GM12878 (cell line): ENCODE measurements around the gene SHH. TPM values are rescaled to one million over a fixed set of nuclear protein-coding genes. Genes with fewer than 3 reads are reported as not detected.

Experiments used
- ATAC-seq: fragments of 200-7000 bp; cut with Tn5 transposase; 3 replicates; pipeline ENCODE4 v1.9.1; 2020; ENCODE audit warnings: mild to moderate bottlenecking, moderate library complexity
- BruUV-seq: library from RNA; stranded (reverse); fragments of 400-500 nt; replicated peaks from 2 replicates; lab custom pipeline; 2021; lab: Mats Ljungman, UMichigan
- CTCF ChIA-PET: fragments of 300-600 bp; sonication (Branson Sonifier 250); formaldehyde crosslinking; extraction: SDS; loops from one replicate; lab custom pipeline; 2021; ENCODE audit warnings: inconsistent platforms; lab: Yijun Ruan, JAX
- POLR2A ChIA-PET: fragments of 350-600 bp; formaldehyde crosslinking; extraction: SDS; loops from one replicate; lab custom pipeline; 2021; ENCODE audit warnings: inconsistent platforms; lab: Charles Lee
- RAD21 ChIA-PET: fragments of 300-600 bp; sonication (Branson Sonifier 250); formaldehyde crosslinking; loops from one replicate; lab custom pipeline; 2023; ENCODE audit warnings: antibody characterized with exemption; ENCODE audit not compliant: unreplicated experiment; lab: Charles Lee
- SMC1A ChIA-PET: fragments of 300-600 bp; sonication (Branson Sonifier 250); formaldehyde crosslinking; loops from one replicate; lab custom pipeline; 2023; ENCODE audit not compliant: unreplicated experiment, uncharacterized antibody; lab: Charles Lee
- DNase-seq: peaks from one replicate; pipeline ENCODE4 v3.0.0-alpha.2; 2011; ENCODE audit warnings: low read depth, low spot score
- FAIRE-seq: peaks from 3 replicates; lab custom pipeline; 2011; peaks lifted over from hg19 to GRCh38; lab: Jason Lieb, UNC
- H2AFZ ChIP-seq: 2 replicates; pipeline ENCODE4 v1.6.0; 2011; ENCODE audit warnings: low read depth, low read length, control low read depth; ENCODE audit not compliant: control insufficient read depth
- H3K27ac ChIP-seq: 2 replicates; pipeline ENCODE4 v1.5.1; 2011; ENCODE audit warnings: control low read depth; ENCODE audit not compliant: control insufficient read depth, insufficient read depth
- H3K27me3 ChIP-seq, 2 experiments: replicated peaks in 1 of 2; 2 replicates each; pipeline versions ENCODE4 v1.6.0 to v1.6.1; 2011; ENCODE audit warnings: low read length in 1 of 2; ENCODE audit not compliant: control insufficient read depth in 2 of 2, insufficient read depth in 2 of 2
- H3K36me3 ChIP-seq, 2 experiments: 2 replicates each; pipeline ENCODE4 v1.5.1; 2011; ENCODE audit warnings: low read length in 1 of 2; ENCODE audit not compliant: control insufficient read depth in 2 of 2, insufficient read depth in 2 of 2
- H3K4me1 ChIP-seq: 2 replicates; pipeline ENCODE4 v1.6.1; 2011; ENCODE audit warnings: mild to moderate bottlenecking, low read length, moderate library complexity, mixed read lengths; ENCODE audit not compliant: control insufficient read depth, insufficient read depth
- H3K4me2 ChIP-seq: 2 replicates; pipeline ENCODE4 v1.6.0; 2011; ENCODE audit warnings: control low read depth; ENCODE audit not compliant: control insufficient read depth, insufficient read depth
- H3K4me3 ChIP-seq: fragments of 200-600 bp; sonication (generic); 2 replicates; pipeline ENCODE4 v1.5.1; 2016
- H3K79me2 ChIP-seq: 2 replicates; pipeline ENCODE4 v1.6.0; 2011; ENCODE audit warnings: low read length; ENCODE audit not compliant: control insufficient read depth, insufficient read depth
- H3K9ac ChIP-seq: 2 replicates; pipeline ENCODE4 v1.8.0; 2011; ENCODE audit warnings: low read length, control low read depth, mixed read lengths; ENCODE audit not compliant: control insufficient read depth, insufficient read depth
- H3K9me3 ChIP-seq: replicated peaks from 3 replicates; pipeline ENCODE4 v1.5.1; 2011; ENCODE audit warnings: mild to moderate bottlenecking, low read length; ENCODE audit not compliant: control insufficient read depth, insufficient read depth
- H4K20me1 ChIP-seq: 2 replicates; pipeline ENCODE4 v1.6.0; 2011; ENCODE audit not compliant: control insufficient read depth, insufficient read depth
- BRCA1 ChIP-seq: IDR thresholded peaks from 2 replicates; pipeline ENCODE4 v1.6.1; 2011; ENCODE audit warnings: low read depth, low read length, improper control_type of control experiment
- CEBPB ChIP-seq, 2 experiments: fragments of 150-350 bp in 1 of 2; IDR thresholded peaks; 2 replicates each; pipeline ENCODE4 v1.6.1; 2012 to 2014; ENCODE audit warnings: low read depth in 2 of 2, low read length in 2 of 2, borderline replicate concordance in 1 of 2, inconsistent platforms in 1 of 2
- CHD1 ChIP-seq: IDR thresholded peaks from 2 replicates; pipeline ENCODE4 v1.6.1; 2012; ENCODE audit warnings: low read depth, low read length, improper control_type of control experiment
- CHD2 ChIP-seq: IDR thresholded peaks from 2 replicates; pipeline ENCODE4 v1.6.1; 2011; ENCODE audit warnings: low read depth, low read length, improper control_type of control experiment, borderline replicate concordance
- E4F1 ChIP-seq: fragments of 450-650 bp; IDR thresholded peaks from 2 replicates; pipeline ENCODE4 v1.6.1; 2018; ENCODE audit warnings: borderline replicate concordance, mild to moderate bottlenecking; ENCODE audit not compliant: partially characterized antibody
- GATAD2B ChIP-seq: fragments of 450-650 bp; conservative IDR thresholded peaks from 2 replicates; pipeline ENCODE4 v1.6.1; 2017; ENCODE audit warnings: low read depth, mild to moderate bottlenecking, moderate library complexity
- IRF5 ChIP-seq: fragments of 450-650 bp; IDR thresholded peaks from 2 replicates; pipeline ENCODE4 v1.6.1; 2017; ENCODE audit warnings: borderline replicate concordance
- KLF5 ChIP-seq: fragments of 450-650 bp; IDR thresholded peaks from 2 replicates; pipeline ENCODE4 v1.6.1; 2014; ENCODE audit warnings: mild to moderate bottlenecking; ENCODE audit not compliant: partially characterized antibody
- MXI1 ChIP-seq: fragments of 150-350 bp; IDR thresholded peaks from 2 replicates; pipeline ENCODE4 v1.6.1; 2011; ENCODE audit warnings: low read depth, mild to moderate bottlenecking, inconsistent platforms, low read length, improper control_type of control experiment
- NFIC ChIP-seq: IDR thresholded peaks from 2 replicates; pipeline ENCODE4 v1.6.1; 2012; ENCODE audit warnings: low read depth, mild to moderate bottlenecking, inconsistent platforms, low read length, moderate library complexity
- RCOR1 ChIP-seq: conservative IDR thresholded peaks from 2 replicates; pipeline ENCODE4 v1.6.1; 2012; ENCODE audit warnings: low read depth, low read length, improper control_type of control experiment
- SKIL ChIP-seq: fragments of 450-650 bp; IDR thresholded peaks from 2 replicates; pipeline ENCODE4 v1.6.1; 2017; ENCODE audit warnings: mild to moderate bottlenecking, low read depth, inconsistent platforms; ENCODE audit not compliant: poor library complexity, severe bottlenecking
- SMAD1 ChIP-seq: fragments of 450-650 bp; IDR thresholded peaks from 2 replicates; pipeline ENCODE4 v1.6.1; 2018; ENCODE audit warnings: mild to moderate bottlenecking, low read depth; ENCODE audit not compliant: partially characterized antibody
- STAT1 ChIP-seq: fragments of 450-650 bp; conservative IDR thresholded peaks from 2 replicates; pipeline ENCODE4 v1.6.1; 2014; ENCODE audit warnings: antibody characterized with exemption, mild to moderate bottlenecking
- SUPT20H ChIP-seq: IDR thresholded peaks from 2 replicates; pipeline ENCODE4 v1.6.1; 2011; ENCODE audit warnings: low read depth, mild to moderate bottlenecking, low read length, moderate library complexity, borderline replicate concordance; ENCODE audit not compliant: control insufficient read depth
- TARDBP ChIP-seq: IDR thresholded peaks from 2 replicates; pipeline ENCODE4 v1.6.1; 2016; ENCODE audit warnings: borderline replicate concordance
- TBL1XR1 ChIP-seq: IDR thresholded peaks from 2 replicates; pipeline ENCODE4 v1.6.1; 2012; ENCODE audit warnings: low read depth, low read length, improper control_type of control experiment
- ZZZ3 ChIP-seq: IDR thresholded peaks from 2 replicates; pipeline ENCODE4 v1.6.1; 2011; ENCODE audit warnings: low read depth; ENCODE audit not compliant: control insufficient read depth, insufficient read length
- WGBS: methylation state at CpG from one replicate; pipeline ENCODE4 v1.1.6; 2016; ENCODE audit warnings: low lambda C conversion rate; ENCODE audit not compliant: insufficient replicate concordance, insufficient coverage; ENCODE audit errors: missing lambda C conversion rate; 5-methylcytosine and 5-hydroxymethylcytosine counted together
- in situ Hi-C: fragments of 300-500 bp; cut with MboI; formaldehyde crosslinking; loops from 9 replicates; pipeline ENCODE4 v1.14.3; 2018; ENCODE audit warnings: mixed read lengths
- intact Hi-C: fragments of 100-400 bp; cut with micrococcal nuclease; formaldehyde crosslinking; loops from one replicate; pipeline ENCODE4 v1.14.2; 2022; ENCODE audit not compliant: unreplicated experiment
- polyA plus RNA-seq, 11 experiments: library from polyadenylated mRNA; depleted of rRNA in 4 of 11; unstranded in 6 of 11; stranded (reverse) in 5 of 11; fragments of >200 nt; fragmentation: Nextera tagmentation in 4 of 11; fragmentation: Illumina TruSeq in 1 of 11; extraction: Ambion mirVana in 4 of 11; extraction: Trizol in 1 of 11; gene quantifications; 1 replicate in 1 of 11; 2 replicates in 10 of 11; pipeline versions ENCODE4 v1.2.1 to v1.2.3, GENCODE V29; 2011 to 2016; ENCODE audit warnings: inconsistent platforms in 2 of 11, missing spikeins in 2 of 11, low read depth in 1 of 11
- total RNA-seq, 4 experiments: library from RNA; depleted of rRNA in 3 of 4; stranded (reverse); fragments of >200 nt in 3 of 4; fragmentation: Illumina TruSeq in 1 of 4; extraction: Trizol in 1 of 4; gene quantifications; 2 replicates each; pipeline versions ENCODE4 v1.2.1 to v1.2.3, GENCODE V29; 2013 to 2021

The SHH gene
- total and polyA plus RNA-seq, 10 of the 15 experiments (the other 5 are each of a cell fraction or from before 2014, with no cell fraction given): not detected

GRCh38 chr7:155835446-155836215 lies 23.4 kb upstream of the SHH start:
- ATAC-seq (no peak), DNase-seq (no peak), FAIRE-seq (no peak)
- Histone ChIP-seq H3K27ac (no peak overlapping the region), H3K4me1 (no peaks in the 10 kb centered on the region), H3K9ac (no peak overlapping the region), H4K20me1 (no peaks in the 10 kb centered on the region), H3K36me3 (no peaks in the 10 kb centered on the region), H3K9me3 (no peaks in the 10 kb centered on the region), H2AFZ (no peak overlapping the region), H3K79me2 (no peaks in the 10 kb centered on the region), H3K4me2 (no peak overlapping the region), H3K4me3 (no peak overlapping the region), H3K27me3 (peaks cover 0 to 3% of the 10 kb centered on the region in 2 experiments; a peak in 2 of 4 replicates)
- TF ChIP-seq SMAD1 (no peak), ZZZ3 (no peak), TARDBP (no peak), GATAD2B (no peak), IRF5 (no peak), CHD2 (no peak), CHD1 (no peak), RCOR1 (no peak), E4F1 (no peak), BRCA1 (no peak), TBL1XR1 (no peak), SUPT20H (no peak), STAT1 (no peak), CEBPB (IDR thresholded peaks at IDR 0.05; ENCODE audit: borderline replicate concordance in 1 of 2, low read depth in 2 of 2, low read length in 2 of 2) (no peak), NFIC (no peak), KLF5 (no peak), MXI1 (no peak), SKIL (no peak)
- BruUV-seq: no TSS peak
- ChIA-PET CTCF (no interaction called here), POLR2A (no interaction called here), SMC1A (no interaction called here), RAD21 (no interaction called here)
- intact Hi-C loops (no loop called here), in situ Hi-C loops (no loop called here)
- WGBS: 16% methylated on average over 14 of the region's 14 CpGs
